ENCODE data around the gene GNB1. TPM values are rescaled to one million over a fixed set of nuclear protein-coding genes. Genes with fewer than 3 reads are reported as not detected.
A peak's percentile ranks its signal among the peaks of the same experiment; 100 is the strongest.

Gene GNB1
- total RNA-seq, 1 donor = 88.7 TPM

DNA sequence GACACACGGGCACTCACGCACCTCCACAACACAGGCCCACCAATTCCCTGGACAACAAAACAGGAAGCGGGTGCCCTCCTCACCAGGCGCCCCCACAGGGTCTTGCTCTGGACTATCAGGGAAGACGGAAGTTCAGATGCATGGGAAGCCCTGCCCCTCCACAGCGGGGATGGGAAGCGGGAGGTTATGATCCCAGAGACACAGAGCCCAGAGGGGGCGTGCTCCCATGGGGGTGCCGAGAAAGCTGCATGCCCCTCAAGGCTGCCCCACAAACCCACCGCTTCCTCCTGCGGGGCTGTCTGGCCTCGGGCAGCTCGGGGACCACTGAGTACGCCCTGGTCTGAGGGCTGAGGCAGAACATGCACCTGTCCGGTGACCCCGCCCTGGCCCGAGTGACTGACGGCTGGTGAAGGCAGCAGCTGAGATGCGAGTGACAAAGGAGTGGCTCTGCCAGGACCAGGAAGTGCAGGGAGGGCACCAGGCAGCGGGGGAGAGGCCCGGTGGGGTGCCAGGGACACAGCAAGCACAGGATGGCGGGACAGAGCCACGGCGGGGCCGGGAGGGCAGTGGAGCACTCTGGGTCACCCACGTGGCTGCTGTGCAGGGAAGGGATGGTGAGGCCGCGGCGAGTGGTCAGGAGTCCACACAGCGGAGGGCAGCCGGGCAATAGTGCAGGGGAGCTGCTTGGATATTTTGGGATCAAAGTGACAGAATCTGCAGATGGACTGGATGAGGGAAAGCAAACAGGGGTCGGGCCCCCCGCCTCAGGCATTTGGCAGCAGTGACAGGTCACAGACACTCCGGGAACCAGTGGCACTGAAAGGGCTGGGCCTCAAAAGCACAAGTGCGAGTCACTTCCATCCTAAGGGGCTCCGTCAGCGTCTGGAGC, 131.2 kb downstream of the GNB1 start:
- H3K9me3 ChIP-seq (ENCODE audit: low read depth, low read length) = no peaks in the 10 kb centered on the region
- TF ChIP-seq, protein P1, sequence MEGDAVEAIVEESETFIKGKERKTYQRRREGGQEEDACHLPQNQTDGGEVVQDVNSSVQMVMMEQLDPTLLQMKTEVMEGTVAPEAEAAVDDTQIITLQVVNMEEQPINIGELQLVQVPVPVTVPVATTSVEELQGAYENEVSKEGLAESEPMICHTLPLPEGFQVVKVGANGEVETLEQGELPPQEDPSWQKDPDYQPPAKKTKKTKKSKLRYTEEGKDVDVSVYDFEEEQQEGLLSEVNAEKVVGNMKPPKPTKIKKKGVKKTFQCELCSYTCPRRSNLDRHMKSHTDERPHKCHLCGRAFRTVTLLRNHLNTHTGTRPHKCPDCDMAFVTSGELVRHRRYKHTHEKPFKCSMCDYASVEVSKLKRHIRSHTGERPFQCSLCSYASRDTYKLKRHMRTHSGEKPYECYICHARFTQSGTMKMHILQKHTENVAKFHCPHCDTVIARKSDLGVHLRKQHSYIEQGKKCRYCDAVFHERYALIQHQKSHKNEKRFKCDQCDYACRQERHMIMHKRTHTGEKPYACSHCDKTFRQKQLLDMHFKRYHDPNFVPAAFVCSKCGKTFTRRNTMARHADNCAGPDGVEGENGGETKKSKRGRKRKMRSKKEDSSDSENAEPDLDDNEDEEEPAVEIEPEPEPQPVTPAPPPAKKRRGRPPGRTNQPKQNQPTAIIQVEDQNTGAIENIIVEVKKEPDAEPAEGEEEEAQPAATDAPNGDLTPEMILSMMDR (IDR thresholded peaks at IDR 0.05; ENCODE audit: extremely low read depth, low read depth, low read length) = no peak
- no peak overlapping the region for H3K4me2 ChIP-seq (ENCODE audit: insufficient read depth, low read length)
- H3K27me3 ChIP-seq (ENCODE audit: insufficient read depth, low read length) = no peaks in the 10 kb centered on the region
- no peak overlapping the region for H3K4me3 ChIP-seq (ENCODE audit: insufficient read depth, low read length)
- no peak overlapping the region for H2AFZ ChIP-seq (ENCODE audit: low read length)
- no peak overlapping the region for H3K27ac ChIP-seq (ENCODE audit: low read depth, low read length)
- peaks cover 64% of the 10 kb centered on the region for H3K79me2 ChIP-seq (ENCODE audit: insufficient read depth, low read length)
- H4K20me1 ChIP-seq (ENCODE audit: insufficient read depth, low read length) = peaks cover 14% of the 10 kb centered on the region
- H3K36me3 ChIP-seq (ENCODE audit: insufficient read depth, low read length) = peaks cover 32% of the 10 kb centered on the region
- H3K4me1 ChIP-seq (ENCODE audit: insufficient read depth, low read length) = no peaks in the 10 kb centered on the region
- peak; percentile 21 for DNase-seq (ENCODE audit: insufficient read length, low spot score, missing footprints)

DNA sequence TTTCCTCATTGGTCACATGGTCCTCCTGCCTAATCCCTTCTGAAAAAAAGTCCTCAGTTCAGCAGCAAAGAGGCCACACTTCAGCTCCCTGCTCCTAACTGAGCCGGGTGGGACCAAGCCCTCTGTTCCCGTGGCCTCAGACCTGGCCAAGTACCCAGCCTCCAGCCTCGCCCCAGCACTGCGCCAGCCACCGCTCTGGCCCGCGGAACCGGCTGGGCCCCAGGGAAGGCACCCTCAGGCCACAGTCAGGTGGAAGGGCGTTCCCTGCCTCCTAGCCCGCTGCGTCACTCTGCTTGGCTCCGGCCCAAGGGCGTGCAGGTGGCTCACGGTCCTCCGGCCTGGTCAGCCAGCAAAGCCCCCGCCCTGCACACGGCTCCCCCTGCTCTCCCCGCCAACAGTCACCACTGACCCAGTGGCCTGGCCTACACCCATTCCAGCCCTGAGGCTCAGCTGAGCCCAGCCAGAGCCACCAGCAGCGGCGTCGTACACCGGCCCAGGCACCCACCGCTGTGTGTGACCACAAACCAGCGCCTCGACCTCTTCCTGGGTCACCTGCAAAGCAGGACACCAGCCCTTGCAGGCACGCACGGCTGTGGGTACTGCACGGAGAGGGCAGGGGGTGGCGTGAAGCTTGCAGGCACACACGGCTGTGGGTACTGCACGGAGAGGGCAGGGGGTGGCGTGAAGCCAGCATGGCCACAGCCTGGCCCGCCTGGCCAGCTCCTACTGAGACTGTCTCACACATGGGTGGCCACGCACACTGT, 132.0 kb downstream of the GNB1 start:
- no peaks in the 10 kb centered on the region for H3K9me3 ChIP-seq (ENCODE audit: low read depth, low read length)
- DNase-seq (ENCODE audit: insufficient read length, low spot score, missing footprints) = peak; percentile 46
- H3K79me2 ChIP-seq (ENCODE audit: insufficient read depth, low read length) = peaks cover 57% of the 10 kb centered on the region
- H3K4me2 ChIP-seq (ENCODE audit: insufficient read depth, low read length) = no peak overlapping the region
- no peaks in the 10 kb centered on the region for H3K4me1 ChIP-seq (ENCODE audit: insufficient read depth, low read length)
- TF ChIP-seq, protein P1 (IDR thresholded peaks at IDR 0.05; ENCODE audit: extremely low read depth, low read depth, low read length) = no peak
- H3K4me3 ChIP-seq (ENCODE audit: insufficient read depth, low read length) = no peak overlapping the region
- H3K36me3 ChIP-seq (ENCODE audit: insufficient read depth, low read length) = peaks cover 35% of the 10 kb centered on the region
- no peak overlapping the region for H3K27ac ChIP-seq (ENCODE audit: low read depth, low read length)
- H3K27me3 ChIP-seq (ENCODE audit: insufficient read depth, low read length) = no peaks in the 10 kb centered on the region
- H4K20me1 ChIP-seq (ENCODE audit: insufficient read depth, low read length) = peaks cover 13% of the 10 kb centered on the region
- no peak overlapping the region for H2AFZ ChIP-seq (ENCODE audit: low read length)

DNA sequence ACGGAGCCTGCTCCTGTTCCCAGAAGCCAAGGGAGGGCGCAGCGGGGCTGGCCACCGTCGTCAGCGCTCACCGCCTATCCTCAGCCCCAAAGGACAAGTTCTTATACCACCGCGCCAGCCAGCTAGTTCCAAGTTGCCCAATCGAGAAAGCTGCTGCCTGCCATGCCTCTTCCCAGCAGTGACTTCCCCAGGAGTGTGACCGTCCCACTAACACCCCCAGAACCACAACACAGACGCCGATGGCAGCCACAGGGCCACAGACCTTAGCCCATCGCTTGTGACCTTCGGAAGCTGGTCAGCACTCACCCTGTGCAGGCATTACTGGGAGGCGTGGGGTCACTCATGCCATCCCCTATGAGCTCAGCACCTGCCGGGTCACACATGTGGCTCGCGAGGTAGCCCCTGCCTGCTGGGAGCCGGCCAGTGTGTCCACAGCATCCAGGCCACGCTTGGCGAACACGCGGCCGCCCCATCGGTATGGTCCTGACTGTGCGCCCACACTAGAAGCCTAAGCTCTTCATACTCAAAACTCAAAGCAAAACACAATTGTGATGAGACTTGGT, 132.7 kb downstream of the GNB1 start:
- no peak overlapping the region for H2AFZ ChIP-seq (ENCODE audit: low read length)
- H3K36me3 ChIP-seq (ENCODE audit: insufficient read depth, low read length) = peaks cover 41% of the 10 kb centered on the region
- peaks cover 53% of the 10 kb centered on the region for H3K79me2 ChIP-seq (ENCODE audit: insufficient read depth, low read length)
- H3K4me2 ChIP-seq (ENCODE audit: insufficient read depth, low read length) = no peak overlapping the region
- H4K20me1 ChIP-seq (ENCODE audit: insufficient read depth, low read length) = peaks cover 13% of the 10 kb centered on the region
- H3K4me3 ChIP-seq (ENCODE audit: insufficient read depth, low read length) = no peak overlapping the region
- peak; percentile 66 for DNase-seq (ENCODE audit: insufficient read length, low spot score, missing footprints)
- H3K27ac ChIP-seq (ENCODE audit: low read depth, low read length) = no peak overlapping the region
- no peaks in the 10 kb centered on the region for H3K9me3 ChIP-seq (ENCODE audit: low read depth, low read length)
- TF ChIP-seq, protein P1 (IDR thresholded peaks at IDR 0.05; ENCODE audit: extremely low read depth, low read depth, low read length) = no peak
- H3K27me3 ChIP-seq (ENCODE audit: insufficient read depth, low read length) = no peaks in the 10 kb centered on the region
- no peaks in the 10 kb centered on the region for H3K4me1 ChIP-seq (ENCODE audit: insufficient read depth, low read length)
